T-cell (primary cell): ENCODE results near the gene IL13RA2. TPM values are rescaled to one million over a fixed set of nuclear protein-coding genes. Genes with fewer than 3 reads are reported as not detected.

Experiments used
- ATAC-seq, 4 experiments: fragments of 200-7000 bp in 3 of 4; fragments of 150-1000 bp in 1 of 4; cut with Tn5 transposase; replicated peaks in 1 of 4; 1 replicate in 3 of 4; 2 replicates in 1 of 4; pipeline ENCODE4 v1.10.0; 2021; ENCODE audit warnings: moderate library complexity in 3 of 4, mild to moderate bottlenecking in 2 of 4, moderate number of reproducible peaks in 1 of 4
- CTCF ChIA-PET, 2 donors: fragments of 300-600 bp; sonication (Branson Sonifier 250); formaldehyde crosslinking; loops; one replicate each; lab custom pipeline; 2022; ENCODE audit warnings: antibody characterized with exemption in 2 of 2; lab: Charles Lee
- POLR2A ChIA-PET, 2 donors: fragments of 300-600 bp; sonication (Branson Sonifier 250); formaldehyde crosslinking; loops; one replicate each; lab custom pipeline; 2022; ENCODE audit warnings: antibody characterized with exemption in 2 of 2; lab: Charles Lee
- DNase-seq, 35 experiments: peaks; one replicate each; pipeline versions ENCODE4 v3.0.0 to v3.0.0-alpha.2; 2013 to 2023
- H3K27ac ChIP-seq: one replicate; pipeline ENCODE4 v1.5.1; 2013; ENCODE audit warnings: low read length
- H3K27me3 ChIP-seq, 2 experiments: replicated peaks in 1 of 2; 1 replicate in 1 of 2; 2 replicates in 1 of 2; pipeline versions ENCODE4 v1.6.1 to v1.7.0; 2013; ENCODE audit warnings: low read length in 1 of 2, mixed read lengths in 1 of 2; ENCODE audit not compliant: control insufficient read depth in 2 of 2, insufficient read depth in 2 of 2; ENCODE audit errors: extremely low read depth in 1 of 2
- H3K36me3 ChIP-seq, 2 donors: 1 replicate in 1 of 2; 2 replicates in 1 of 2; pipeline versions ENCODE4 v1.6.1 to v1.7.0; 2013; ENCODE audit warnings: low read length in 1 of 2; ENCODE audit not compliant: control insufficient read depth in 2 of 2, insufficient read depth in 1 of 2; ENCODE audit errors: extremely low read depth in 1 of 2
- H3K4me1 ChIP-seq, 2 experiments: 1 replicate in 1 of 2; 2 replicates in 1 of 2; pipeline versions ENCODE4 v1.6.1 to v1.7.0; 2013; ENCODE audit warnings: low read length in 2 of 2, mixed read lengths in 1 of 2; ENCODE audit not compliant: insufficient read depth in 2 of 2, control insufficient read depth in 1 of 2; ENCODE audit errors: extremely low read depth in 1 of 2
- H3K4me3 ChIP-seq, 2 donors: 1 replicate in 1 of 2; 2 replicates in 1 of 2; pipeline versions ENCODE4 v1.5.1 to v1.7.0; 2013; ENCODE audit warnings: mild to moderate bottlenecking in 2 of 2, low read length in 1 of 2, moderate library complexity in 1 of 2; ENCODE audit not compliant: control insufficient read depth in 1 of 2; ENCODE audit errors: extremely low read depth in 1 of 2
- H3K9me3 ChIP-seq: 2 replicates; pipeline ENCODE4 v1.7.0; 2013
- H3K27ac Mint-ChIP-seq, 2 donors: one replicate each; pipeline ENCODE4 v1.8.0; 2020 to 2021; ENCODE audit warnings: mild to moderate bottlenecking in 2 of 2, mixed read lengths in 2 of 2
- H3K27me3 Mint-ChIP-seq, 2 donors: one replicate each; pipeline ENCODE4 v1.8.0; 2021 to 2022; ENCODE audit warnings: mixed read lengths in 2 of 2
- H3K36me3 Mint-ChIP-seq: one replicate; pipeline ENCODE4 v1.8.0; 2021; ENCODE audit warnings: mixed read lengths
- H3K4me1 Mint-ChIP-seq, 3 donors: one replicate each; pipeline ENCODE4 v1.8.0; 2020 to 2022; ENCODE audit warnings: mixed read lengths in 3 of 3, mild to moderate bottlenecking in 1 of 3
- H3K4me3 Mint-ChIP-seq, 3 donors: one replicate each; pipeline ENCODE4 v1.8.0; 2020 to 2022; ENCODE audit warnings: mild to moderate bottlenecking in 3 of 3, mixed read lengths in 3 of 3, moderate library complexity in 3 of 3
- H3K9me3 Mint-ChIP-seq, 3 donors: one replicate each; pipeline ENCODE4 v1.8.0; 2020 to 2022; ENCODE audit warnings: mixed read lengths in 3 of 3
- WGBS: methylation state at CpG from one replicate; pipeline ENCODE4 v1.1.5; 2013; ENCODE audit warnings: missing lambda C conversion rate; ENCODE audit not compliant: insufficient coverage; 5-methylcytosine and 5-hydroxymethylcytosine counted together
- total RNA-seq, 35 experiments: library from RNA in 6 of 35; stranded (reverse) in 6 of 35; fragments of 120-200 nt in 1 of 35; gene quantifications; one replicate each; pipeline versions ENCODE4 v1.2.1 to v1.2.4 and lab custom pipeline; 2013 to 2026

Gene IL13RA2
- total RNA-seq, 5 donors from 2014 or later (not counting 1 experiment from before 2014, with no cell fraction given): not detected

DNA sequence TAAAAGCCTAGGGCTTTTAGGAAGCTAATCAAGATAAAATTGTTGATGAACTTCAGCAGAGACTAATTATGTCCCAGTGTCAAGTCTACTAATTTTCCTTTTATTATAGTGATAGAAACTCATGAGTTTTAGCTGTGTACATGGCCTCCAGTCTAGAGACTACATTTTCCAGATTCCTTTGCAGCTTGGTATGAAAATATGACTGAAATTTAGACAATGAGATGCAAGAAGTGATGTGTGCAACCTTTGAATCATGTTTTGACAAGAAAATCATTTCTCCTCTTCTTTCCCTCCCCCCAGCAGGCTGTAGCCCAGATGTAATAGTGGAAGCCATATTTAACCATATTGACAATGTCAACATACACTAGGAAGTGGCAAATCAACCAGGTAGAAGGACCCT lies 30.3 kb upstream of the IL13RA2 start:
- Histone ChIP-seq H3K27ac (no peak overlapping the region), H3K27me3 (no peaks in the 10 kb centered on the region), H3K36me3 (no peaks in the 10 kb centered on the region), H3K9me3 (no peaks in the 10 kb centered on the region), H3K4me1 (no peaks in the 10 kb centered on the region), H3K4me3 (no peak overlapping the region)
- Mint-ChIP-seq H3K36me3 (no peaks in the 10 kb centered on the region), H3K9me3 (peaks cover 0 to 6% (median 3%) of the 10 kb centered on the region in 3 donors), H3K27ac (no peak overlapping the region), H3K4me3 (no peak overlapping the region), H3K4me1 (no peaks in the 10 kb centered on the region), H3K27me3 (peaks cover 0 to 12% of the 10 kb centered on the region in 2 donors)
- DNase-seq: no peak
- POLR2A ChIA-PET: no interaction called here
- no peak for ATAC-seq
- CTCF ChIA-PET: no interaction called here

- no peak overlapping the region for H3K4me3 Mint-ChIP-seq
- DNase-seq: no peak
- CTCF ChIA-PET: no interaction called here
- H3K27me3 ChIP-seq: no peaks in the 10 kb centered on the region
- POLR2A ChIA-PET: interaction anchor here in 1 of 2 donors (0.6 kb wide), 1 partner anchor 1342 kb away, joined by 3 read pairs; no protein-coding TSS in a partner anchor
- H3K36me3 Mint-ChIP-seq: no peaks in the 10 kb centered on the region
- no peaks in the 10 kb centered on the region for H3K4me1 Mint-ChIP-seq
- H3K27ac ChIP-seq: no peak overlapping the region
- H3K4me3 ChIP-seq: no peak overlapping the region
- no peaks in the 10 kb centered on the region for H3K4me1 ChIP-seq
- H3K9me3 ChIP-seq: no peaks in the 10 kb centered on the region
- no peaks in the 10 kb centered on the region for H3K36me3 ChIP-seq
- peaks cover 0 to 6% (median 3%) of the 10 kb centered on the region in 3 donors for H3K9me3 Mint-ChIP-seq
- H3K27me3 Mint-ChIP-seq: peaks cover 0 to 12% of the 10 kb centered on the region in 2 donors
- H3K27ac Mint-ChIP-seq: no peak overlapping the region
- no peak for ATAC-seq
Observed at GRCh38 chrX:115047181-115047580, 29.8 kb upstream of the IL13RA2 start.

DNA sequence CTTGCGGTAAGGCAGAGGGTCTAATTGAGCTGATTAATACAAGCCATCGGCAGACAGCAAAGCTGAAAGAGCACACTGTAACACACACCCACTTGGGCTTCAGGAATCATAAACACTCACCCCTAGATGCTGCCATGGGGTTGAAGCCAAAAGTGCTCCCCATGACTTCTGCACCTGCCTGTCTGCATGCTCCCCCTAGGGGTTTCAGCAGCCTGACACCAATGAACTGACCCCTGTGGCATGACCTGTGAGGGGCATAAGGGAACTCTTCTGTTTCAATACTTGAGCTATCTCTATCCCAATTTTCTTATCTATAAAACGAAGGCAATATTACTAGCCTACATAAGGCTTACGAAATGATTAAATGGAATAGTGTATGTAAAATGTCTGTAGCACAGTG lies 23.0 kb upstream of the IL13RA2 start:
- no peaks in the 10 kb centered on the region for H3K36me3 ChIP-seq
- Mint-ChIP-seq H3K4me1 (no peaks in the 10 kb centered on the region), H3K36me3 (no peaks in the 10 kb centered on the region), H3K9me3 (no peaks in the 10 kb centered on the region), H3K27me3 (peaks cover 0 to 17% of the 10 kb centered on the region in 2 donors), H3K27ac (no peak overlapping the region), H3K4me3 (no peak overlapping the region)
- ChIA-PET POLR2A (no interaction called here), CTCF (no interaction called here)
- DNase-seq (no peak), ATAC-seq (no peak)
- H3K27me3 ChIP-seq: no peaks in the 10 kb centered on the region
- WGBS: no CpG with 5 or more reads among the region's 4 CpGs
- H3K9me3 ChIP-seq: no peaks in the 10 kb centered on the region
- no peak overlapping the region for H3K27ac ChIP-seq
- no peak overlapping the region for H3K4me3 ChIP-seq
- H3K4me1 ChIP-seq: no peaks in the 10 kb centered on the region

DNA sequence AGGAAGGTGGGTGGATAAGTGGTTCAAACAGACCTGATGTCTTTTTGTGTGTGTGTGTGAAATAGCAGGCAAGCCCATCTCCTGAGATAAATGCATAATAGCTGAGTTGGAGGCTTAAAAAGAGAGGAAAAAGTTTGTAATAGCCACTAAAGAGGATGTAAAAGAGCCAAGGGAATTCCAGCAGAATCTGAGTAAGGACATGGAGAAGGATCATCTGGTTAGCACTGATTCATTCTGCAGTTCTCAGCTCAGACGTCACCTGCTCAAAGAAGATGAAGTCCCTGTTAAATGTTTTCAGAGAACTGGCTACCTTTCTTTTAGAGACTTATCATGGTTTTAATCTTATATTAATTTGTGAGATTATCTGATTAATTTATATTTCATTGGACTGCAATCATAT lies 21.0 kb upstream of the IL13RA2 start:
- H3K27me3 ChIP-seq: no peaks in the 10 kb centered on the region
- no peaks in the 10 kb centered on the region for H3K9me3 ChIP-seq
- peaks cover 0 to 17% of the 10 kb centered on the region in 2 donors for H3K27me3 Mint-ChIP-seq
- no peak for ATAC-seq
- no peak for DNase-seq
- H3K9me3 Mint-ChIP-seq: no peaks in the 10 kb centered on the region
- H3K27ac ChIP-seq: no peak overlapping the region
- H3K4me3 ChIP-seq: no peak overlapping the region
- H3K27ac Mint-ChIP-seq: no peak overlapping the region
- no peaks in the 10 kb centered on the region for H3K4me1 Mint-ChIP-seq
- H3K36me3 Mint-ChIP-seq: no peaks in the 10 kb centered on the region
- no peaks in the 10 kb centered on the region for H3K4me1 ChIP-seq
- H3K4me3 Mint-ChIP-seq: no peak overlapping the region
- CTCF ChIA-PET: interaction anchor here in 1 of 2 donors (0.6 kb wide), 1 partner anchor 9 kb away, joined by 6 read pairs; no protein-coding TSS in a partner anchor
- H3K36me3 ChIP-seq: no peaks in the 10 kb centered on the region
- POLR2A ChIA-PET: no interaction called here
- WGBS: no CpG with 5 or more reads among the region's 1 CpG

GRCh38 chrX:115036029-115036428 lies 18.6 kb upstream of the IL13RA2 start:
- POLR2A ChIA-PET: no interaction called here
- Mint-ChIP-seq H3K27ac (no peak overlapping the region), H3K4me1 (no peaks in the 10 kb centered on the region), H3K36me3 (no peaks in the 10 kb centered on the region), H3K4me3 (no peak overlapping the region), H3K27me3 (peaks cover 0 to 17% of the 10 kb centered on the region in 2 donors), H3K9me3 (no peaks in the 10 kb centered on the region)
- Histone ChIP-seq H3K27ac (no peak overlapping the region), H3K9me3 (no peaks in the 10 kb centered on the region), H3K4me3 (no peak overlapping the region), H3K36me3 (no peaks in the 10 kb centered on the region), H3K27me3 (no peaks in the 10 kb centered on the region), H3K4me1 (no peaks in the 10 kb centered on the region)
- no peak for ATAC-seq
- DNase-seq: no peak
- CTCF ChIA-PET: no interaction called here
- no CpG with 5 or more reads among the region's 1 CpG for WGBS

DNA sequence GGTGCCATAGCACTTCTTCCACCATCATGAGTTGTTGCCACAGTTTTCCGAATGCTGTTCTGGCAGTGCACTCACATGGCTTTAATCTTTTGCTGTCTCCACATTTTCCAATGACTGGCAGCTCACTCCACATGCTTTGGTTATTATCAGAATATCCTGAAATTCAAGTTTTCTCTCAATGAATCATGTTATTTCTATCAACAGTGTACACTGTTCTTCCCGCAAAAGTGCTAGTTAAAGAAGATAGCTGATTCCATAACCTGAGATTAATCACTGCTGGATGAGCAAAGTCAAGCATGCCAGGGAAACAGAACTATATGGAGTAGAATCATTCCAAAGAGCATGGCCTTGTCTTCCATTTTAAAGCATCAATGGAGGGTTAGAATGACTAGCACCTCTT lies 14.6 kb upstream of the IL13RA2 start:
- POLR2A ChIA-PET: no interaction called here
- H3K9me3 Mint-ChIP-seq: no peaks in the 10 kb centered on the region
- no peak for DNase-seq
- H3K4me1 ChIP-seq: no peaks in the 10 kb centered on the region
- no peak overlapping the region for H3K4me3 Mint-ChIP-seq
- no peaks in the 10 kb centered on the region for H3K4me1 Mint-ChIP-seq
- CTCF ChIA-PET: no interaction called here
- no peaks in the 10 kb centered on the region for H3K36me3 Mint-ChIP-seq
- no peaks in the 10 kb centered on the region for H3K36me3 ChIP-seq
- peaks cover 0 to 4% of the 10 kb centered on the region in 2 donors for H3K27me3 Mint-ChIP-seq
- H3K4me3 ChIP-seq: no peak overlapping the region
- no peaks in the 10 kb centered on the region for H3K27me3 ChIP-seq
- H3K9me3 ChIP-seq: no peaks in the 10 kb centered on the region
- no peak overlapping the region for H3K27ac ChIP-seq
- WGBS: 100% methylated on average over 1 of the region's 2 CpGs
- no peak overlapping the region for H3K27ac Mint-ChIP-seq
- no peak for ATAC-seq

- POLR2A ChIA-PET: no interaction called here
- Histone ChIP-seq H3K27ac (no peak overlapping the region), H3K36me3 (no peaks in the 10 kb centered on the region), H3K27me3 (no peaks in the 10 kb centered on the region), H3K4me1 (no peaks in the 10 kb centered on the region), H3K9me3 (no peaks in the 10 kb centered on the region), H3K4me3 (no peak overlapping the region)
- H3K4me3 Mint-ChIP-seq: no peak overlapping the region
- WGBS: no CpG with 5 or more reads among the region's 2 CpGs
- H3K36me3 Mint-ChIP-seq: no peaks in the 10 kb centered on the region
- no peak overlapping the region for H3K27ac Mint-ChIP-seq
- CTCF ChIA-PET: no interaction called here
- DNase-seq (no peak), ATAC-seq (no peak)
- H3K9me3 Mint-ChIP-seq: no peaks in the 10 kb centered on the region
- peaks cover 0 to 4% of the 10 kb centered on the region in 2 donors for H3K27me3 Mint-ChIP-seq
- H3K4me1 Mint-ChIP-seq: no peaks in the 10 kb centered on the region
Observed at GRCh38 chrX:115030625-115031024, 13.2 kb upstream of the IL13RA2 start.
